ENCODE results near the gene GABRQ.

GABRQ gene

DNA sequence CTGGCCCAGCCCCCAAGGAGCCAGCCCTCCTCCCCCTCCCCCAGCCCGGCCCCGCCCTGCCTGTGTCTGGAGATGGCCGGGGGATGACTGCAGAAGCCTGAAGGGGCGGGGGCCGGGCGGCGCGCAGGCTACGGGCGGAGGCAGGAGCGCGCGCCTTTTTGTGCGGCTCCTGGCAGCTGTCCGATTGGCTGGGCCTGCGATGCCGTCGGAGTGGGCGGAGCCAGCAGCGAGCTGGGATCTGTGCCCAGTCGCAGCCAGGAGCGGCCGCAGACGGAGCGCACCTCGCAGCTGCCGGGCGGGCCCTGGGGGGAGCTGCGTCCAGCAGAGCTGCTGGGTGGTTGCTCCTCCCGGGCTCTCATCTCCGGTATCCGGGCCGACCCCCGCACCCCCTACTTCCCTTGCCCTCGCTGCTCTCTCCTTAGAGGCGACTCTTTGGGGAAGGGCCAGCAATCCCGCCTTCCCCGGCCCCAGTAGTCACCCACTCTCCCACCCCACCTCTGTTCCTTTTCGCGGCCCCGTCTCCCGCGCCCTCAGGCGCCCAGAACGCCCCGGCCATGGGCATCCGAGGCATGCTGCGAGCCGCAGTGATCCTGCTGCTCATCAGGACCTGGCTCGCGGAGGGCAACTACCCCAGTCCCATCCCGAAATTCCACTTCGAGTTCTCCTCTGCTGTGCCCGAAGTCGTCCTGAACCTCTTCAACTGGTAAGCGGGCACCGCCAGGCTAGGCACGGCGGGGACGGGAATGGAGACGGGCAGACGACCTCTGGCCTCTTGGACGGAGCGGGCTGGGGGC is at the start of gene GABRQ:
GABRQ (plus strand) TSS at position 247 of the 794 bp plus-strand sequence; CDS start at position 555, 308 bp downstream.
- DNase-seq, result no peak

- DNase-seq, result no peak
Observed at GRCh38 chrX:152588206-152588605, 49.5 kb upstream of the GABRQ start.

DNA sequence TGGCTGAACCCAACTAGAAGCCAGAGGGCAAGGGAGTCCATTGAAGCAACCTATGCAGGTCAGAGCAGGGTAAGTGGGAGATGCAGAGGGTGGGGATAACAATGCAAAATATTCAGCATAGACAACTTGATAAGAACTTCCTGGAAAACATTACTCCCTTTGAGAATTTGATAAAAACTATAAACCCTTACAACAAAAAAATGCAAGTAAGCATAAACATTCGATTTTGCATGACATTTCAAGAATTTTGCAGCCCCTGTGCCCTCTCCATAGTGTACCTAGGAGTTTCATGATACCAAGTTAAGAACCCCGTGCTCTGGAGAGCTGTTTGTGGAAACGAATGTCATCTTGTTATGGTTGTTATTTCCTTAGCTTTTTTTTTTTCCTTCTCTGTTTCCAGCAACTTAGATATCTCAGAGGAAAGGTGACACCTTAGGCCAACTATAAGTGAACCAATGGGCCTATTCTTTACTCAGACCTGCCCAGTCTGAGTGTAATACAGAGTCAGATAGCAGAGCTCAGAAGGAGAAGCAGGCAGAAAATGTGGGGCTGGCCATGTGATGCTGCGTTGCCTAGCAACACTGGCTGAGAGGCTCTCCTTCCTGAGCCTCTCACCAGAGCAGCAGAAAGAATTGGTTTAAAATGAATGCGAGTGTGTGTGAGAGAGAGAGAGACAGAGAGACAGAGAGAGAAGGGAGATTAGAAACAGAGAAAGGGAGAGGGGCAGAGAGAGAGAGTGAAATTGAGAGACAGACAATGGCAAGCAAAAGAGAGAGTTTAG is 36.7 kb upstream of the GABRQ start:
- DNase-seq, result no peak

DNA sequence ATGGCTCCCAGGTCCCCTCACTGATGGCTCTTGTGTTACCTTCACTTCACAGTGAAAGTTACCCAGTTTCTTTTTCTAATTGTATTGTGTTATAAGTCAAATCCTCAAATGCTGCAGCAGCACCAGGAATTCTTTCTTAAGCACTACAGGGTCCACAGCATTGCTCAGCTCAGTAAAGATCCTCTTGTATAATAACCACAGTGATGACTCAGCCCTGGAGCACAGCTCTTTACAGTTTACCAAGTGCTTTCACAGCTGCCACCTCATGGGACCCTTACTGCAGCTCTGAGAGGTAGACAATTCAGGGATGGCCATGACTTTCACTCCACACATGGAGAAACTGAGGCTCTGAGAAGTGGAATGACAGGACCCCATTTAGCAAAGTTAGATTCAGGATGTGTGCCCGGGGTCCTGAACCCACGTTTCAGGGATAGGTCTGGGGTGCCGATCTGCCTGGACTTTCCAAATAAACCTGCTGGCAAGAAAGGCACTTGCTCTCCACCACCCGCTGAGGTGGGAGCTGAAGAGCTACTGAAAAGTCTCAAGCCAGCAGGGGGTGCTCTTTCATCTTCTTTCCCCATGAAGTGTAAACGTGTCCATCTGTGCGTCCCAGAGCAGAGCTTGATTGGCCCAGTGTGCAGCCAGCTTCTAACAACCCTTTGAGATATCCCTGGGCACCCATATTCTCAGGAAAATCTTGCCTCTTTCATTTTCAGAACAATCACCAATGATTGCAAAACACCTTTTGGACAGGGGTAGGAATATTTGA is 35.7 kb upstream of the GABRQ start:
- no peak for DNase-seq

DNA sequence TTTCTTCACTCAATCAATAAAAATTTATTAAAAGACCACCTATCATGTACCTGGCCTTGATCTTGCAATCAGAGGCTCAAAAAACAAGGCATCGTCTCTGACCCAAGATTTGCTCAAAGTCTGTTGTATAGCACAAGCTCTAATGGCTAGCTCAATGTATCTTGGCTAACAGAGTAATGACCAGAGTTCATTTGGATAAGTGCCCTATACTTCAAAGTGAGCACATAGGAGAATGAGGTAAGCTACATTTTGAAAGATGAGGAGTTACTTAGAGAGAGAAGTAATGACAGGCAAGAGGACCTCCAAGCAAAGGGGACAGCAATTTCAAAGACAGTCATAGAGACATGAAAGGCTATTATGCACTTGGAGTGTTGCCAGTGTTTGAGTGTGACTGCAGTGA is 22.9 kb upstream of the GABRQ start:
- DNase-seq, result no peak

- no peak for DNase-seq
Observed at GRCh38 chrX:152619897-152620296, 17.8 kb upstream of the GABRQ start.

DNA sequence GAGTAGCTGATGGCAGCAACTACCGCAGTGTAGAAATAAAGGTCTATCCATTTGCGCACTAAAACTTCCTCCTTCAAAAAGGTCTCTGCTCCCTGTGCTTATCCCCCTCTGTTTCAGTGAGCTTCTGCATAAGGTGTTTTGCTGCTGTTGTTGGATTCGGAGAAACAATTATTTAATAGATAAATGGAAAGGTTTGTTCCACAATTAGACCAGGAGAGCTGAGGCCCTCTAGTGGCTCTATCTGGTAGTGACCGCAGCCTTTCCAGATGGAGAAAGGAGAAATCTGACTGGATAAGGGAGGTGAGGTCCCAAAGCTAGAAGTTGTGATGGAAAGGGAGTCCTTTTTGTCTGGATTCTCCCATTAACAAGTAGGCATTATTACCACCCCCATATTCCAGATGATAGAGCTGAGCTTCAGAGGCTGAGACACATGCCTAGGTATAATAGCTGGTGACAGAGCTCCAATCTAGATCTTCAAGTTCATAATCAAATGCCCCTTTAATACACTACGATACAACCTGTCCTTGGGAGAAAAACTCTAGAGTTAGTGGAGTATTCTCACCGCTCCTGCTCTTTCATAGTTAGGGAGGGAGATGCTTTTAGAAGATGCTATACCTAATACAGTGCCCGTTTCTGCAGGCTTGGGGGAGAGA is 5.1 kb upstream of the GABRQ start:
- DNase-seq, result peak; percentile 1 to 58

DNA sequence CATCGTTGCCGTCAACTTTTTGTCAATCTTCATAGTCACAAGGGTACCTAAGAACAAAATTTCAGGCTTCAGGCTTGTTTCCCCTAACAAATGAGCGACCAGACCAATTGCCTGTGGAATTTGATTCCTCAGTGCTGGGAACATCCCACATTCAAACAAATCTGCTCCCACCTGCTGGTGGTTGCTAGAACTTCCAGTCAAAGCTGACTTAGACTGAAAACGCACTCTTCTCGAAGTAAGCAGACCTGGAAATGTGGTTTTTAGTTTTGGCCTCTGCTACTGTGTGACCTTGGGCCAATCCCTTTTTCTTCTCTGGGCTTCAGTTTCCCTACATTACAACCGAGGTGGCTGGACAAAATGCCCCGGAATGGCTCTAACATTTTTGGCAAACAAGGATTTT is 1.8 kb upstream of the GABRQ start:
- DNase-seq, result no peak

DNA sequence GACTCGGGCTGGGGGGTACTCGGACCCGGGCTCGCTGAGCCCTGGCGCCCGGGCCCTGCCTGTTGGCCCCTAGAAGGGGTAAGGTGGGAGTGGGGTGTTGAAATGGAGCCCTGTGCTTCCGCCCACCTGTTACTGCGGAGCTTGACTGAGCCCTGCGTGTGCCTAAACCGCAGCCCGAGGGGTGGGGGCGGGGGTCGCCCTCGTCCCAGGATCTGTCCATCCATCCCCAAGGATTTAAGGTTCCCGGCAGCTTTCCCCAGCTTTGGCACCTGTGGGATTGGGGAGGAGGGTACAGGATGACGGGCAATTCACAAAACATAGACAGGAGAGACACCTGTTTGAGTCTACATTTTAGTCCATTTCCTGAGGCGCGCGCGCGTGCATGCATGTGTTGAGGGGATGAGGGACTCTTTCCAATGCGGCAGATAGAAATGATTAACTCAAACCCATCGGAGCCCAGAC is 779 bp downstream of the GABRQ start:
- DNase-seq, result no peak

GRCh38 chrX:152639426-152639825 is 1.7 kb downstream of the GABRQ start:
- no peak for DNase-seq

GRCh38 chrX:152640034-152640818 is 2.5 kb downstream of the GABRQ start:
- DNase-seq, result no peak

GRCh38 chrX:152641256-152641875 is 3.7 kb downstream of the GABRQ start:
- DNase-seq, result no peak

GRCh38 chrX:152641996-152642395 is 4.3 kb downstream of the GABRQ start:
- DNase-seq, result no peak

GRCh38 chrX:152642931-152643564 is 5.4 kb downstream of the GABRQ start:
- no peak for DNase-seq

GRCh38 chrX:152646961-152647360 is 9.3 kb downstream of the GABRQ start:
- no peak for DNase-seq

- DNase-seq, result no peak
Observed at GRCh38 chrX:152647978-152648377, 10.3 kb downstream of the GABRQ start.

DNA sequence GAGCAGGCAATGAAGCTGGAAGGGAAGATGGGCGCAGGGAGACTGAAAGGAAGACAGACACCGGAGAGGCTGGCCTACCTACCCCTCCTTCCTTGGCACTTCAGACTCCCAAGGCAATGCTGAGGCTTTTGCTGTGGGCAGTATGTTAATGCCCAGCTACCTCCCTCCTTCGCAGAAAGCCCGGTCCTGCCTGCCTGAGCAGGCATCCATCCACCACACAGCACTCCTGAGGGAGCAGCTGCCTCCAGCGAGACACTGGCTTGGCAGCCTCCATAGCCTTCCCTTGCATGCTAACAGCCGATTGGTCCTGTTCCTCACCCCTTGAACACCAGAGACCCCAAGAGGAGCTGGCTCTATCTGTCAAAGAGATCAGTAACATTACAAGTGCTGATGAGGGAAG is 14.4 kb downstream of the GABRQ start:
- DNase-seq, result no peak

DNA sequence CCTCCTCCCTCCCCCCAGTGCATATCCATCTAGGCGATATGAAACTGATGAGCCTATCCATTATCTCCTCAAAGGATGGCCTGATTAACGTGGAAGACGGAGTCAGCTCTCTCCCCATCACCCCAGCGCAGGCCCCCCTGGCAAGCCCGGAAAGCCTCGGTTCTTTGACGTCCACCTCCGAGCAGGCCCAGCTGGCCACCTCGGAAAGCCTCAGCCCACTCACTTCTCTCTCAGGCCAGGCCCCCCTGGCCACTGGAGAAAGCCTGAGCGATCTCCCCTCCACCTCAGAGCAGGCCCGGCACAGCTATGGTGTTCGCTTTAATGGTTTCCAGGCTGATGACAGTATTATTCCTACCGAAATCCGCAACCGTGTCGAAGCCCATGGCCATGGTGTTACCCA is 14.8 kb downstream of the GABRQ start:
- no peak for DNase-seq

- DNase-seq, result no peak
Observed at GRCh38 chrX:152656087-152656486, 18.4 kb downstream of the GABRQ start.

- DNase-seq, result no peak
Observed at GRCh38 chrX:152656890-152657289, 19.2 kb downstream of the GABRQ start.

GRCh38 chrX:152658302-152658701 is 20.6 kb downstream of the GABRQ start:
- DNase-seq, result no peak

Data from inflammatory macrophage treated with lipopolysaccharide for 1 hour (primary cell).